Breast epithelium (tissue), 4 donors: ENCODE measurements around the gene THOP1. TPM values are rescaled to one million over a fixed set of nuclear protein-coding genes. Genes with fewer than 3 reads are reported as not detected.
A peak's percentile ranks its signal among the peaks of the same experiment; 100 is the strongest.

ENCODE experiments used
- DNase-seq, 2 donors: peaks; one replicate each; pipeline ENCODE4 v3.0.0-alpha.2; 2019; ENCODE audit warnings: low spot score in 2 of 2
- H3K27ac ChIP-seq, 2 donors: fragments of 200-600 bp; sonication (generic) in 1 of 2; one replicate each; pipeline ENCODE4 v1.5.1; 2016 to 2019; ENCODE audit warnings: mild to moderate bottlenecking in 1 of 2
- H3K27me3 ChIP-seq, 2 donors: fragments of 200-600 bp; sonication (generic) in 1 of 2; one replicate each; pipeline versions ENCODE4 v1.5.1 to v1.6.0; 2017 to 2019; ENCODE audit warnings: control low read depth in 1 of 2, mild to moderate bottlenecking in 1 of 2
- H3K36me3 ChIP-seq: fragments of 200-600 bp; one replicate; pipeline ENCODE4 v1.5.1; 2019
- H3K4me1 ChIP-seq, 2 donors: fragments of 200-600 bp; sonication (generic); one replicate each; pipeline ENCODE4 v1.5.1; 2016 to 2019; ENCODE audit warnings: control low read depth in 1 of 2
- H3K4me3 ChIP-seq, 3 donors: fragments of 200-600 bp; sonication (generic); 1 replicate in 2 of 3; 2 replicates in 1 of 3; pipeline ENCODE4 v1.5.1; 2016 to 2019; ENCODE audit warnings: mild to moderate bottlenecking in 3 of 3, moderate library complexity in 2 of 3
- H3K9me3 ChIP-seq, 2 donors: fragments of 200-600 bp; sonication (generic) in 1 of 2; one replicate each; pipeline ENCODE4 v1.5.1; 2016 to 2019; ENCODE audit warnings: control low read depth in 1 of 2
- CTCF ChIP-seq, 3 donors: fragments of 450-650 bp; IDR thresholded peaks; one replicate each; pipeline ENCODE4 v1.5.1; 2016 to 2017; ENCODE audit warnings: antibody characterized with exemption in 3 of 3, mild to moderate bottlenecking in 3 of 3, moderate library complexity in 3 of 3
- POLR2A ChIP-seq: fragments of 450-650 bp; IDR thresholded peaks from one replicate; pipeline ENCODE4 v1.6.1; 2016; ENCODE audit warnings: antibody characterized with exemption, mild to moderate bottlenecking, moderate library complexity
- POLR2AphosphoS5 ChIP-seq, 3 donors: sonication (generic); formaldehyde crosslinking; IDR thresholded peaks; one replicate each; pipeline ENCODE4 v1.6.1; 2017; ENCODE audit warnings: antibody characterized with exemption in 3 of 3
- intact Hi-C: fragments of 100-400 bp; cut with DNase I; formaldehyde crosslinking; loops from one replicate; pipeline ENCODE4 v1.15.1; 2023; ENCODE audit warnings: low total_unique reads
- total RNA-seq, 3 donors: library from RNA; depleted of rRNA; stranded (reverse); fragments of >200 nt; gene quantifications; one replicate each; pipeline ENCODE4 v1.1.0, GENCODE V29; 2016

The THOP1 gene
- total RNA-seq, 3 donors from 2014 or later = 26.2 to 40.0 (median 39.1) TPM

- no peaks in the 10 kb centered on the region for H3K4me1 ChIP-seq
- intact Hi-C loops = no loop called here
- no peaks in the 10 kb centered on the region for H3K9me3 ChIP-seq
- no peak for TF ChIP-seq POLR2AphosphoS5 (IDR thresholded peaks at IDR 0.05)
- TF ChIP-seq POLR2A = no peak
- TF ChIP-seq CTCF (IDR thresholded peaks at IDR 0.05) = no peak
- H3K36me3 ChIP-seq = peaks cover 3% of the 10 kb centered on the region
- no peaks in the 10 kb centered on the region for H3K27me3 ChIP-seq
- peak overlapping the region; percentile 6 to 80 for H3K27ac ChIP-seq
- H3K4me3 ChIP-seq = peak overlapping the region in 1 of 3 donors; percentile 37
- peak in 1 of 2 donors; percentile 35 for DNase-seq
Measured at GRCh38 chr19:2770055-2771013, 15.0 kb upstream of the THOP1 start.

GRCh38 chr19:2771786-2772674, 13.3 kb upstream of the THOP1 start:
- no peak for TF ChIP-seq POLR2AphosphoS5 (IDR thresholded peaks at IDR 0.05)
- TF ChIP-seq CTCF (IDR thresholded peaks at IDR 0.05) = no peak
- no peak for TF ChIP-seq POLR2A
- intact Hi-C loops = no loop called here
- DNase-seq = peak in 1 of 2 donors; percentile 26
- Histone ChIP-seq H3K36me3 (no peaks in the 10 kb centered on the region), H3K9me3 (no peaks in the 10 kb centered on the region), H3K4me3 (no peak overlapping the region), H3K4me1 (no peaks in the 10 kb centered on the region), H3K27me3 (no peaks in the 10 kb centered on the region), H3K27ac (peak overlapping the region; percentile 59 to 66)

GRCh38 chr19:2774083-2774679, 11.1 kb upstream of the THOP1 start:
- Histone ChIP-seq H3K27ac (peak overlapping the region; percentile 82 to 92), H3K9me3 (no peaks in the 10 kb centered on the region), H3K36me3 (no peaks in the 10 kb centered on the region), H3K4me1 (no peaks in the 10 kb centered on the region), H3K4me3 (no peak overlapping the region), H3K27me3 (no peaks in the 10 kb centered on the region)
- DNase-seq = no peak
- TF ChIP-seq POLR2A (no peak), CTCF (IDR thresholded peaks at IDR 0.05) (no peak), POLR2AphosphoS5 (IDR thresholded peaks at IDR 0.05) (no peak)
- intact Hi-C loops = no loop called here

GRCh38 chr19:2774953-2775555, 10.2 kb upstream of the THOP1 start:
- peak overlapping the region; percentile 19 to 55 (median 27) for H3K4me3 ChIP-seq
- no peaks in the 10 kb centered on the region for H3K27me3 ChIP-seq
- H3K4me1 ChIP-seq = no peaks in the 10 kb centered on the region
- H3K9me3 ChIP-seq = no peaks in the 10 kb centered on the region
- peak overlapping the region; percentile 82 to 92 for H3K27ac ChIP-seq
- TF ChIP-seq POLR2AphosphoS5 (IDR thresholded peaks at IDR 0.05) (no peak), CTCF (IDR thresholded peaks at IDR 0.05) (no peak), POLR2A (no peak)
- DNase-seq = peak in 1 of 2 donors; percentile 26
- H3K36me3 ChIP-seq = no peaks in the 10 kb centered on the region
- intact Hi-C loops = no loop called here
